ENCODE measurements around the gene ITPR3.

DNA sequence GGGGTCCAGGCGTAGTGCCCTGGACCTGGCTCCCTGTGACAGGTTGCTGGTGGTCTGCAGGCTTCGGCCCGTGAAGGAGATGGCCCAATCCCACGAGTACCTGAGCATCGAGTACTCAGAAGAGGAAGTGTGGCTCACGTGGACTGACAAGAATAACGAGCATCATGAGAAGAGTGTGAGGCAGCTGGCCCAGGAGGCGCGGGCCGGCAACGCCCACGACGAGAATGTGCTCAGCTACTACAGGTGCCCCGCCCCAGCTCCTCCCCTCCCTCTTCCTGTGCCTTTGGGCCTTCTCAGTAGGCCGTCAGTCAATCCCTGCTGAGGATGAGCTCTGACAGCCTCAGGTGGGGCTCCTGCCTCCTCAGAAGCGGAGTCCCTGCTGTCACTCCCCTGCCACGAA is 47.8 kb downstream of the ITPR3 start:
- TF ChIP-seq, protein P1, sequence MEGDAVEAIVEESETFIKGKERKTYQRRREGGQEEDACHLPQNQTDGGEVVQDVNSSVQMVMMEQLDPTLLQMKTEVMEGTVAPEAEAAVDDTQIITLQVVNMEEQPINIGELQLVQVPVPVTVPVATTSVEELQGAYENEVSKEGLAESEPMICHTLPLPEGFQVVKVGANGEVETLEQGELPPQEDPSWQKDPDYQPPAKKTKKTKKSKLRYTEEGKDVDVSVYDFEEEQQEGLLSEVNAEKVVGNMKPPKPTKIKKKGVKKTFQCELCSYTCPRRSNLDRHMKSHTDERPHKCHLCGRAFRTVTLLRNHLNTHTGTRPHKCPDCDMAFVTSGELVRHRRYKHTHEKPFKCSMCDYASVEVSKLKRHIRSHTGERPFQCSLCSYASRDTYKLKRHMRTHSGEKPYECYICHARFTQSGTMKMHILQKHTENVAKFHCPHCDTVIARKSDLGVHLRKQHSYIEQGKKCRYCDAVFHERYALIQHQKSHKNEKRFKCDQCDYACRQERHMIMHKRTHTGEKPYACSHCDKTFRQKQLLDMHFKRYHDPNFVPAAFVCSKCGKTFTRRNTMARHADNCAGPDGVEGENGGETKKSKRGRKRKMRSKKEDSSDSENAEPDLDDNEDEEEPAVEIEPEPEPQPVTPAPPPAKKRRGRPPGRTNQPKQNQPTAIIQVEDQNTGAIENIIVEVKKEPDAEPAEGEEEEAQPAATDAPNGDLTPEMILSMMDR (IDR thresholded peaks at IDR 0.05 in 8 of 11, conservative IDR thresholded peaks at IDR 0.05 in 3 of 11): no peak
- TF ChIP-seq POLR2A (IDR thresholded peaks at IDR 0.05) (no peak), POLR2AphosphoS5 (IDR thresholded peaks at IDR 0.05) (peak in 2 of 3 donors; percentile 13 to 44)

Measured in spleen (tissue), 7 donors.